Vagina (tissue), 2 donors: ENCODE data around the gene EYS.

Source experiments
- POLR2A ChIP-seq, 2 donors: fragments of 450-650 bp; IDR thresholded peaks; one replicate each; pipeline ENCODE4 v1.6.1; 2017; ENCODE audit warnings: antibody characterized with exemption in 2 of 2, mild to moderate bottlenecking in 2 of 2, moderate library complexity in 2 of 2
- POLR2AphosphoS5 ChIP-seq, 2 donors: sonication (generic); formaldehyde crosslinking; IDR thresholded peaks; one replicate each; pipeline ENCODE4 v1.9.0; 2017; ENCODE audit warnings: antibody characterized with exemption in 2 of 2, mild to moderate bottlenecking in 2 of 2, low read depth in 1 of 2; ENCODE audit not compliant: insufficient read depth in 1 of 2
- TF ChIP-seq, protein P1 (sequence below), 3 experiments: fragments of 450-650 bp in 2 of 3; fragments of 200-600 bp in 1 of 3; sonication (generic) in 1 of 3; IDR thresholded peaks; one replicate each; pipeline ENCODE4 v1.5.1; 2017 to 2019; ENCODE audit warnings: antibody characterized with exemption in 3 of 3, mild to moderate bottlenecking in 2 of 3, moderate library complexity in 2 of 3

GRCh38 chr6:65402564-65402963 lies 304.5 kb downstream of the EYS start:
- TF ChIP-seq, protein P1, sequence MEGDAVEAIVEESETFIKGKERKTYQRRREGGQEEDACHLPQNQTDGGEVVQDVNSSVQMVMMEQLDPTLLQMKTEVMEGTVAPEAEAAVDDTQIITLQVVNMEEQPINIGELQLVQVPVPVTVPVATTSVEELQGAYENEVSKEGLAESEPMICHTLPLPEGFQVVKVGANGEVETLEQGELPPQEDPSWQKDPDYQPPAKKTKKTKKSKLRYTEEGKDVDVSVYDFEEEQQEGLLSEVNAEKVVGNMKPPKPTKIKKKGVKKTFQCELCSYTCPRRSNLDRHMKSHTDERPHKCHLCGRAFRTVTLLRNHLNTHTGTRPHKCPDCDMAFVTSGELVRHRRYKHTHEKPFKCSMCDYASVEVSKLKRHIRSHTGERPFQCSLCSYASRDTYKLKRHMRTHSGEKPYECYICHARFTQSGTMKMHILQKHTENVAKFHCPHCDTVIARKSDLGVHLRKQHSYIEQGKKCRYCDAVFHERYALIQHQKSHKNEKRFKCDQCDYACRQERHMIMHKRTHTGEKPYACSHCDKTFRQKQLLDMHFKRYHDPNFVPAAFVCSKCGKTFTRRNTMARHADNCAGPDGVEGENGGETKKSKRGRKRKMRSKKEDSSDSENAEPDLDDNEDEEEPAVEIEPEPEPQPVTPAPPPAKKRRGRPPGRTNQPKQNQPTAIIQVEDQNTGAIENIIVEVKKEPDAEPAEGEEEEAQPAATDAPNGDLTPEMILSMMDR (IDR thresholded peaks at IDR 0.05), result no peak
- no peak for TF ChIP-seq POLR2AphosphoS5 (IDR thresholded peaks at IDR 0.05; ENCODE audit: insufficient read depth in 1 of 2, low read depth in 1 of 2)
- TF ChIP-seq POLR2A (IDR thresholded peaks at IDR 0.05), result no peak
